ENCODE data around the gene FRAS1. TPM values are rescaled to one million over a fixed set of nuclear protein-coding genes. Genes with fewer than 3 reads are reported as not detected.
"Not testable (repeated sequence)": the region's sequence is repeated elsewhere in the genome, so short reads cannot be mapped to it uniquely, and the experiment has no call there.

Gene FRAS1
- total RNA-seq, 1 donor from 2014 or later: 18.9 TPM

DNA sequence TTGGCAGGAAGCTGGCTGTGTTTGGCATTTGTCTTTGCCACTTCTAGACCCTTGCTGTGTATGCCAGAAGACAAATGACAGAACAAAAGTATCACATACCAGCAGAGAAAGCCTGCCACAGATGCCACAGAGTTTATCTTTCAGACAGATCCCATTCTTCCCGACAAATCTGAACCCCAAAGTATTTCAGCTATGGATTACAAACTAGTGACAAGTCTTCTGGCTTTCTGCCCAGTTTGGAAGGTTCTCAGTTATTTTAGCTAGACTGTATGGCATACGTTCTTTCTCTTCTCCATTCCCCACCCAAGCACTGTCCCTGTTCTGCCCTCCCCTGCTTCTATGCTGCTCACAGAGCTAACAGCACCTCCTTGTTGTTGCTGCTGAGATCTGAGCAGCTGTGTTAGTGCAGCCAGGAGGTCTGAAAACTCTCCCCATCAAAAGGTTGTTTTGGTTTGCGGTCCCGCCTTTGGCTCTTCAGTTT lies 236.7 kb downstream of the FRAS1 start:
- Mint-ChIP-seq H3K36me3 (ENCODE audit: low read depth) (no peaks in the 10 kb centered on the region), H3K27ac (ENCODE audit: unreplicated experiment) (peak overlapping the region; percentile 84), H3K9me3 (ENCODE audit: low read depth) (no peaks in the 10 kb centered on the region), H3K4me3 (ENCODE audit: unreplicated experiment) (no peak overlapping the region), H3K27me3 (ENCODE audit: low read depth) (no peaks in the 10 kb centered on the region), H3K4me1 (ENCODE audit: low read depth) (peaks cover 48% of the 10 kb centered on the region)
- no peak for DNase-seq (ENCODE audit: low spot score)
- TF ChIP-seq, protein P1, sequence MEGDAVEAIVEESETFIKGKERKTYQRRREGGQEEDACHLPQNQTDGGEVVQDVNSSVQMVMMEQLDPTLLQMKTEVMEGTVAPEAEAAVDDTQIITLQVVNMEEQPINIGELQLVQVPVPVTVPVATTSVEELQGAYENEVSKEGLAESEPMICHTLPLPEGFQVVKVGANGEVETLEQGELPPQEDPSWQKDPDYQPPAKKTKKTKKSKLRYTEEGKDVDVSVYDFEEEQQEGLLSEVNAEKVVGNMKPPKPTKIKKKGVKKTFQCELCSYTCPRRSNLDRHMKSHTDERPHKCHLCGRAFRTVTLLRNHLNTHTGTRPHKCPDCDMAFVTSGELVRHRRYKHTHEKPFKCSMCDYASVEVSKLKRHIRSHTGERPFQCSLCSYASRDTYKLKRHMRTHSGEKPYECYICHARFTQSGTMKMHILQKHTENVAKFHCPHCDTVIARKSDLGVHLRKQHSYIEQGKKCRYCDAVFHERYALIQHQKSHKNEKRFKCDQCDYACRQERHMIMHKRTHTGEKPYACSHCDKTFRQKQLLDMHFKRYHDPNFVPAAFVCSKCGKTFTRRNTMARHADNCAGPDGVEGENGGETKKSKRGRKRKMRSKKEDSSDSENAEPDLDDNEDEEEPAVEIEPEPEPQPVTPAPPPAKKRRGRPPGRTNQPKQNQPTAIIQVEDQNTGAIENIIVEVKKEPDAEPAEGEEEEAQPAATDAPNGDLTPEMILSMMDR (IDR thresholded peaks at IDR 0.05): peak; percentile 58

DNA sequence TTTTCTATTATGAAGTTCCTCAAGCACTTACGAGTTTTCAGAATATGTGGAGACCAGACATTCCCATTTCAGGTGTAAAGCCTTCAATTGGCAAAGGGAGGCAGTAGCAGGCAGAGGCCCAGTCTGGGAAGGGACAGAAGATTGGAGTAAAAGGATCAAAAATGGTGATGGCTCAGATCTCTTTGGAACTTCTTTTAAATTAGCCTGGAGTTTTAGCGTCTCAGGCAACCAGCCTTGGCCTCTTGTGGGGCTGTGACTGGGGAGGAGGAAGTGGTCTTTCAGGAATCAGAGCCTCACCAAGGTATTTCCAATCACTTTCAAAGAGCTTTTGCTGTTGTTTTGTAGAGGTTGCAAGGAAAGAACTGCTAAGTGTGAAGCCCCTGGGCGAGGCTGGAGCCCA lies 239.1 kb downstream of the FRAS1 start:
- Mint-ChIP-seq H3K9me3 (ENCODE audit: low read depth) (no peaks in the 10 kb centered on the region), H3K27ac (ENCODE audit: unreplicated experiment) (no peak overlapping the region), H3K4me3 (ENCODE audit: unreplicated experiment) (no peak overlapping the region), H3K4me1 (ENCODE audit: low read depth) (peaks cover 53% of the 10 kb centered on the region), H3K27me3 (ENCODE audit: low read depth) (no peaks in the 10 kb centered on the region), H3K36me3 (ENCODE audit: low read depth) (no peaks in the 10 kb centered on the region)
- no peak for DNase-seq (ENCODE audit: low spot score)
- TF ChIP-seq, protein P1 (IDR thresholded peaks at IDR 0.05): no peak

DNA sequence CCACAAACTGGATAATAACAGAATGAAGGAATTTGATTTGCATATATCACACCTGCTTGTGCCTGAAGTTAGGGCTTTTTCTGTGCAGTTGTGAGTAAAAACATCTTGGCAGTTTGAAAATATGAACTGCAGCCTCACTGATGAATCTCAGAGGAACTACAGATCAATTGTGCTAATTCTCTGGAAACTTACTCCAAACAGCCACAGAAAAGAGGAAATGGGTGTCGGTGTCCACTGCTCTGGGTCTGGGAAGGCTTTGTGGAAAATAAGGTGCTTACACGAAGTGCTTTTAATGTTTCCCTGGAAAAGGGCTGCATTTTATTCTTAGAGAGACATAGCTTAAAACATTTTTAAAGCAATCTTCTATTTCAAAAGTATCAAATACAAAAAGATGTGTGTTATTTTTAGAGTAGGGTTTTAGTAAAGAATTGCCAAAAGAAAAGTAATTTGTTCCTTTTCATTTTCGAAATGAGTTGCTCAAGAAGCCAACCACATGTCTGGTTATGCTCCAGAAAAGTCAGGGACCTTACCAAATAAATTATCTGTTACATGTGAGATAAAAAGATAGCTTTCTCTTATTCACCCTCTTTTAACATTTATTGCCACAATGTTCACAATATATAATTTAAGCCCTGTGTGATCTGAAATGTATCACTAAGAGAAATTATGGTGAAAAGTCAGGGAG lies 240.1 kb downstream of the FRAS1 start:
- H3K27ac Mint-ChIP-seq (ENCODE audit: unreplicated experiment): no peak overlapping the region
- no peaks in the 10 kb centered on the region for H3K36me3 Mint-ChIP-seq (ENCODE audit: low read depth)
- no peaks in the 10 kb centered on the region for H3K27me3 Mint-ChIP-seq (ENCODE audit: low read depth)
- peaks cover 53% of the 10 kb centered on the region for H3K4me1 Mint-ChIP-seq (ENCODE audit: low read depth)
- TF ChIP-seq, protein P1 (IDR thresholded peaks at IDR 0.05): no peak
- DNase-seq (ENCODE audit: low spot score): no peak
- H3K4me3 Mint-ChIP-seq (ENCODE audit: unreplicated experiment): peak overlapping the region; percentile 15
- no peaks in the 10 kb centered on the region for H3K9me3 Mint-ChIP-seq (ENCODE audit: low read depth)

DNA sequence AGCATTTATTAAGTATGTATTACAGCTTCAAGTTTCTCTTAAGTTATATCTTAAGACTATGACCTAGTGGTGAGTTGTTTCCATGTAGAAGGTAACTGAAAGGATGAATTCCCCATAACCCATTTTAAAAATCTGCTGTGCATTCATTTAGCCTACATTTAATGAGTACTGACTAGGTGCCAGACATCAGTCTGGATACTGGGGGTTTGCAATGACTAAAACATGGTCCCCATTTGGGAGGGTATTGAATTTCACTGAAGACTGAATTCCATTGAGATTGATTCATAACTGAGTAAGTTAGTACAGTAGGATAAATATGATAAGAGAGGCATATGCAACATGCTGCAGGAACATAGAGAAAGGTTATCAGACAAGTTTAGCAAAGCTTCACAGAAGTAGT lies 241.5 kb downstream of the FRAS1 start:
- Mint-ChIP-seq H3K9me3 (ENCODE audit: low read depth) (no peaks in the 10 kb centered on the region), H3K4me3 (ENCODE audit: unreplicated experiment) (no peak overlapping the region), H3K36me3 (ENCODE audit: low read depth) (no peaks in the 10 kb centered on the region), H3K27me3 (ENCODE audit: low read depth) (no peaks in the 10 kb centered on the region), H3K4me1 (ENCODE audit: low read depth) (peaks cover 40% of the 10 kb centered on the region), H3K27ac (ENCODE audit: unreplicated experiment) (no peak overlapping the region)
- TF ChIP-seq, protein P1 (IDR thresholded peaks at IDR 0.05): no peak
- no peak for DNase-seq (ENCODE audit: low spot score)

DNA sequence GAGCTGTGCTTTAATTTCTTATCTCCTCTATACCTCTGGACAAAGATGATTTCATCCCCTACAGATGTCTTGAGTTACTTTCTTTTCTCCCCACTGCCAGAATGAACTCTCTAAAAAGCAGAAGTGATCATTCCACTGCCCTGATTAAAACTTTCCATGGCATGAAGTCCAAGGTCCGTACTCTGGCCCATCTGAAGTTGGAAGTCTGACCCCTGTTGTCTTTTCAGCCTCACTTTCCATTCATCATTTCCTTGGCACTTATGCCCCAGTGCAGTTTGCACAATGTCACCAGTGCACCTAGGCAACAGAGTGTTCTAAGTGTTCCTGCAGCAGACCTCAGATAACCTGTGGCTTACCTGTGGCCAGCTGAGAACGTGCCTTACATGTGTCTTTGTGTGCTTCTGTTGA lies 242.4 kb downstream of the FRAS1 start:
- Mint-ChIP-seq H3K27ac (ENCODE audit: unreplicated experiment) (no peak overlapping the region), H3K4me3 (ENCODE audit: unreplicated experiment) (no peak overlapping the region), H3K36me3 (ENCODE audit: low read depth) (no peaks in the 10 kb centered on the region), H3K4me1 (ENCODE audit: low read depth) (peaks cover 32% of the 10 kb centered on the region), H3K9me3 (ENCODE audit: low read depth) (no peaks in the 10 kb centered on the region), H3K27me3 (ENCODE audit: low read depth) (no peaks in the 10 kb centered on the region)
- TF ChIP-seq, protein P1 (IDR thresholded peaks at IDR 0.05): no peak
- DNase-seq (ENCODE audit: low spot score): no peak

DNA sequence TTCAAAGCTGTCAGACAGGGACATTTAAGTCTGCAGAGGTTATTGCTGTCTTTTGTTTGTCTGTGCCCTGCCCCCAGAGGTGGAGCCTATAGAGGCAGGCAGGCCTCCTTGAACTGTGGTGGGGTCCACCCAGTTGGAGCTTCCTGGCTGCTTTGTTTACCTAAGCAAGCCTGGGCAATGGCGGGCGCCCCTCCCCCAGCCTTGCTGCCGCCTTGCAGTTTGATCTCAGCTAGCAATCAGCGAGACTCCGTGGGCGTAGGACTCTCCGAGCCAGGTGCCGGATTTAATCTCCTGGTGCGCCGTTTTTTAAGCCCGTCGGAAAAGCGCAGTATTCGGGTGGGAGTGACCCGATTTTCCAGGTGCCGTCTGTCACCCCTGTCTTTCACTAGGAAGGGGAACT lies 250.1 kb downstream of the FRAS1 start:
- H3K4me1 Mint-ChIP-seq (ENCODE audit: low read depth); H3K36me3 Mint-ChIP-seq (ENCODE audit: low read depth); H3K27ac Mint-ChIP-seq (ENCODE audit: unreplicated experiment); H3K27me3 Mint-ChIP-seq (ENCODE audit: low read depth); H3K9me3 Mint-ChIP-seq (ENCODE audit: low read depth); H3K4me3 Mint-ChIP-seq (ENCODE audit: unreplicated experiment); DNase-seq (ENCODE audit: low spot score): not testable (repeated sequence)
